A549 (cell line): Measurements from ENCODE around the gene PGGHG. TPM values are rescaled to one million over a fixed set of nuclear protein-coding genes. Genes with fewer than 3 reads are reported as not detected.
"Not testable (repeated sequence)": the region's sequence is repeated elsewhere in the genome, so short reads cannot be mapped to it uniquely, and the experiment has no call there.

Source experiments
- ATAC-seq, 2 experiments: fragments of 200-7000 bp in 1 of 2; fragments of >200 bp in 1 of 2; cut with Nextera tagmentation in 1 of 2; cut with Tn5 transposase in 1 of 2; 3 replicates each; pipeline versions ENCODE4 v1.8.0 to v1.9.1; 2018 to 2020; ENCODE audit warnings: mild to moderate bottlenecking in 1 of 2, moderate library complexity in 1 of 2
- CTCF ChIA-PET: fragments of 300-600 bp; sonication (Branson Sonifier 250); formaldehyde crosslinking; extraction: SDS; loops from one replicate; lab custom pipeline; 2021; ENCODE audit warnings: antibody characterized with exemption, inconsistent platforms; lab: Yijun Ruan, JAX
- POLR2A ChIA-PET: fragments of 350-600 bp; formaldehyde crosslinking; extraction: SDS; loops from one replicate; lab custom pipeline; 2021; ENCODE audit warnings: antibody characterized with exemption, inconsistent platforms; lab: Yijun Ruan, JAX
- DNase-seq, 2 experiments: peaks; one replicate each; pipeline versions ENCODE4 v3.0.0 to v3.0.0-alpha.2; 2011 to 2016; ENCODE audit warnings: low read depth in 1 of 2, low spot score in 1 of 2
- FAIRE-seq: peaks from 2 replicates; lab custom pipeline; 2011; peaks lifted over from hg19 to GRCh38; lab: Jason Lieb, UNC
- H3K27ac ChIP-seq, 2 experiments: fragments of >200 bp; sonication (Bioruptor Twin); formaldehyde crosslinking; 3 replicates each; pipeline ENCODE4 v1.5.1; 2016 to 2017
- H3K4me1 ChIP-seq: fragments of >200 bp; sonication (Bioruptor Twin); formaldehyde crosslinking; 3 replicates; pipeline ENCODE4 v1.6.1; 2016
- H3K4me2 ChIP-seq: fragments of >200 bp; sonication (Bioruptor Twin); formaldehyde crosslinking; 3 replicates; pipeline ENCODE4 v1.6.1; 2016
- H3K4me3 ChIP-seq: fragments of >200 bp; sonication (Bioruptor Twin); formaldehyde crosslinking; 3 replicates; pipeline ENCODE4 v1.5.1; 2016
- H3K9me3 ChIP-seq: fragments of >200 bp; sonication (Bioruptor Twin); formaldehyde crosslinking; 3 replicates; pipeline ENCODE4 v1.6.1; 2016
- ATOH8 ChIP-seq: fragments of 250-450 bp; sonication (Bioruptor Pico); IDR thresholded peaks from 2 replicates; pipeline ENCODE4 v1.5.0; 2020; ENCODE audit warnings: low read depth, mild to moderate bottlenecking, moderate library complexity
- ELK1 ChIP-seq: fragments of 150-350 bp; IDR thresholded peaks from 2 replicates; pipeline ENCODE4 v1.6.1; 2014; ENCODE audit warnings: low read depth, mild to moderate bottlenecking, low read length
- ESRRA ChIP-seq: fragments of 150-350 bp; IDR thresholded peaks from 2 replicates; pipeline ENCODE4 v1.6.1; 2014; ENCODE audit warnings: mild to moderate bottlenecking, low read length, borderline replicate concordance
- FOSB ChIP-seq: fragments of 250-450 bp; sonication (Bioruptor Pico); IDR thresholded peaks from 2 replicates; pipeline ENCODE4 v1.5.0; 2020; ENCODE audit warnings: mild to moderate bottlenecking, moderate library complexity
- GATA3 ChIP-seq: IDR thresholded peaks from 2 replicates; pipeline ENCODE4 v1.6.1; 2012; ENCODE audit warnings: borderline replicate concordance
- HEYL ChIP-seq: fragments of 250-450 bp; sonication (Bioruptor Pico); IDR thresholded peaks from 2 replicates; pipeline ENCODE4 v1.8.0; 2021; ENCODE audit warnings: mild to moderate bottlenecking, moderate library complexity
- HMGXB4 ChIP-seq: fragments of 250-450 bp; sonication (Bioruptor Pico); IDR thresholded peaks from 2 replicates; pipeline ENCODE4 v1.5.0; 2021; ENCODE audit warnings: mild to moderate bottlenecking, moderate library complexity, borderline replicate concordance
- KDM1A ChIP-seq: fragments of 200-600 bp; sonication (generic); IDR thresholded peaks from 2 replicates; pipeline ENCODE4 v1.6.1; 2016; ENCODE audit warnings: low read depth, mild to moderate bottlenecking
- RAD21 ChIP-seq, 2 experiments: fragments of >200 bp in 1 of 2; sonication (Bioruptor Twin) in 1 of 2; formaldehyde crosslinking in 1 of 2; IDR thresholded peaks in 1 of 2; conservative IDR thresholded peaks in 1 of 2; 2 replicates in 1 of 2; 3 replicates in 1 of 2; pipeline ENCODE4 v1.6.1; 2012 to 2018; ENCODE audit warnings: inconsistent platforms in 1 of 2
- RARB ChIP-seq: fragments of 250-450 bp; sonication (Bioruptor Pico); IDR thresholded peaks from 2 replicates; pipeline ENCODE4 v1.8.0; 2021; ENCODE audit warnings: mild to moderate bottlenecking, moderate library complexity
- TP53 ChIP-seq: fragments of 250-450 bp; sonication (Bioruptor Pico); IDR thresholded peaks from 2 replicates; pipeline ENCODE4 v1.5.0; 2021; ENCODE audit warnings: mild to moderate bottlenecking, moderate library complexity
- WGBS: methylation state at CpG from one replicate; pipeline ENCODE4 v1.1.6; 2017; ENCODE audit errors: missing lambda C conversion rate; 5-methylcytosine and 5-hydroxymethylcytosine counted together
- polyA plus RNA-seq, 4 experiments: library from polyadenylated mRNA; depleted of rRNA in 3 of 4; stranded (reverse); fragments of >200 nt; fragmentation: RNase III in 1 of 4; extraction: RNeasy Plus Mini Kit Qiagen cat#74134 plus additional on column Dnase treatment in 1 of 4; gene quantifications; 2 replicates in 3 of 4; 3 replicates in 1 of 4; pipeline ENCODE4 v1.2.3, GENCODE V29; 2011 to 2017
- TF ChIP-seq, protein P1 (sequence below): fragments of >200 bp; sonication (Bioruptor Twin); formaldehyde crosslinking; IDR thresholded peaks from 2 replicates; pipeline ENCODE4 v1.6.1; 2016

PGGHG gene
- polyA plus RNA-seq, 2 of the 4 experiments (the other 2 are of a cell fraction), result 7.2 to 19.5 TPM

DNA sequence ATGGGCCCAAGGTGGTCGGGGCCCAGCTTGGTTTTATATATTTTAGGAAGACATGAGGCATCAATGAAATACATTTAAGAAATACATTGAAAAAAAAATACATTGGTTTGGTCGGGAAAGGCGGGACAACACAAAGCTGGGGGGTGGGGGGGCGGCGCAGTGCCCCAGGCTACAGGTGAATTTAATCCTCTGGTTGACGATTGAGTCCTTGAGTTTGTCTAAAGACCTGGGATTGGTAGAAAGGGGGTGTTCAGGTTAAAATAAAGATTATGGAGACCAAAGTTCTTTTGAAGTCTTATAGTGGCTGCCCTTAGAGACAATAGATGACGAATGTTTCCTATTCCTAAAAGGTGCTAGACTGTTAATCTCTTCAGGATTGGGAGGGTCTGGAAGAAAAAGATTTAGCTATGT is 28.0 kb downstream of the PGGHG start (continued):
- TF ChIP-seq HMGXB4 (CRISPR knock-in tag) (no peak), KDM1A (no peak), TP53 (CRISPR knock-in tag) (no peak), RARB (CRISPR knock-in tag) (no peak), FOSB (CRISPR knock-in tag) (no peak), ESRRA (no peak), RAD21 (conservative IDR thresholded peaks at IDR 0.05 in 1 of 2, IDR thresholded peaks at IDR 0.05 in 1 of 2) (no peak), ATOH8 (CRISPR knock-in tag) (no peak), ELK1 (no peak), GATA3 (no peak), HEYL (CRISPR knock-in tag) (no peak)
- TF ChIP-seq, protein P1, sequence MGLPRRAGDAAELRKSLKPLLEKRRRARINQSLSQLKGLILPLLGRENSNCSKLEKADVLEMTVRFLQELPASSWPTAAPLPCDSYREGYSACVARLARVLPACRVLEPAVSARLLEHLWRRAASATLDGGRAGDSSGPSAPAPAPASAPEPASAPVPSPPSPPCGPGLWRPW, result no peak

DNA sequence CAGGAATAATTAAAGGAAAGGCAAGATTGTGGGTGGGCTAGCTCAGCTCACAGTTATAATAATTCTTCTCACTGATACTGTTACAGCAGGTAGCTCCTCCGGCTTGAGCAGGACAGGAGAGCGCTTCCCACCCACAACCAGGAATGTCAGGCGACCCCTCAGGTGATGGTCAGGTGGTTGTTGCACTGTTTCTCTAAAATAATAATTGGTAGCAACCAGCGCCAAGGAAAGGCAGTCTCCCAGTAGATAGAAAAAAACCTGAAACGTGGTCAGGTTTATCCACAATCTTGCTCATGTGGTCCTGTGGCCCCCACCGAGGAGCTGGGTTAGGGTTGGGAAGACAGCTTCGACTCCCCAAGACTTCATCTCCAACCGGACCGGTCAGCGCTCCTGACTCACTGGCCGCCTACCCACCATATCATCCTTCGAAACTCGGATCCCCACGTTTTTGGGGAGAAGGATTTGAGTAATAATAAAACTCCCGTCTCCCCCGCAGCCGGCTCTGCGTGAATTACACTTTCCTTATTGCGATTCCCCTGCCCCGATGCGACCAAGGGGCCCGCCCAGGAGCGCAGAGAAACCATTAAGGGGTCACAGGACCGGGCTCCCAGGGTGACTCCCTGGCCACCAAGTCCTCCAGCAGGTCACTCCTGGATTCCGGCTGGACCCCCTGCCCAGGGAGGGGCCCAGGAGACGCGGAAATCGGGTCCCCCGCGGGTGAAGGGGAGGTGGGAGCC is 28.9 kb downstream of the PGGHG start:
- peak; percentile 5 to 6; a peak in 4 of 6 replicates for ATAC-seq
- H3K9me3 ChIP-seq, FAIRE-seq, POLR2A ChIA-PET, H3K4me1 ChIP-seq, DNase-seq: not testable (repeated sequence)
- H3K27ac ChIP-seq, result peak overlapping the region in 1 of 2 experiments; percentile 73; a peak in 1 of 6 replicates
- WGBS, result 42% methylated on average over 18 of the region's 30 CpGs
- CTCF ChIA-PET, result interaction anchor here (1.2 to 3.3 kb wide), 7 partner anchors 12 to 131 kb away, joined by 3 to 38 read pairs (median 7); partner anchors contain the start of gene IFITM2
- H3K4me3 ChIP-seq, result 0 out of 3 replicates have a peak overlapping the region, but pooled peaks have one; percentile 32
- H3K4me2 ChIP-seq, result peak overlapping the region; percentile 50; the same call in 1 of the 3 replicates

DNA sequence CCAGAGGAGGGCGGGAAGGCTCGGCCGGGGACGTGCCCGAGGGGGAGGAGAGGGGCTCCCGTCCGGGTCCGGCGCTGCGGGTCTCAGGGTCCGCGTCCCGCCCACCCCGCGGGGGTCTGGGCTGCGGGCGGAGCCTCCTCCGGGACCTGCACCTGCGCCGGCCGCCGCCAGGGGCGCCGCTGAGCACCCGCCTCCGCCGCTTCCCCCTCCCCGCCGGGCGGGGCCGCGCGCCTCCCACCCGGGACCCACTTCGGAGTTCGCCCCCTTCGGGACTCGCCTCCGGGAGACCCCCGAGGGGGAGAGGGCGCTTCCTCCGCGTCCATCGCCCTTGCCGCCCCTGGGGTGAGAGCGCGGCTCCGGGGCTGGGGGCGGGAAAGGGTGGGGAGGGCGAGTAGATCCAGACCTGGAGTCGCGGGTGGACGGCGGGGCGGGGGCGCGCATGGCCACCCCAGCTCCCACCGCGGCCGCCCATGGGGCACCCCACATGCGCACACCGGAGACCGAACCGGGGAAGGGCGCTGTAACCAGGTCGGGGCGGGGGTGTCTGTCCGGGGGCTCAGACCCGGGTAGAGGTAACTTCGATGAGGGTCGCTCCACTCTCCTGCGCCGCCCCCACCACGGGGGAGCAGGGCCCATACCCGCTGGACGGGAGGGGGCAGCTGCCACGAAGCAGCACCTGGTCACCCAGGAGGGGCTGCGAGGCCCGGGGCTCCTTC is 29.6 kb downstream of the PGGHG start:
- DNase-seq, H3K9me3 ChIP-seq, POLR2A ChIA-PET, H3K4me1 ChIP-seq, FAIRE-seq: not testable (repeated sequence)
- CTCF ChIA-PET, result interaction anchor here (1.2 to 3.3 kb wide), 5 partner anchors 12 to 130 kb away, joined by 3 to 38 read pairs (median 7); partner anchors contain the start of gene IFITM2
- H3K27ac ChIP-seq, result peak overlapping the region; percentile 65 to 85
- H3K4me2 ChIP-seq, result peak overlapping the region; percentile 61
- 0% methylated on average over 1 of the region's 79 CpGs for WGBS
- peak; percentile 67 to 82 for ATAC-seq
- H3K4me3 ChIP-seq, result peak overlapping the region; percentile 43

GRCh38 chr11:319121-319887 is 30.4 kb downstream of the PGGHG start:
- FAIRE-seq, H3K9me3 ChIP-seq, POLR2A ChIA-PET, H3K4me1 ChIP-seq, DNase-seq: not testable (repeated sequence)
- Histone ChIP-seq H3K27ac (peak overlapping the region; percentile 65 to 85), H3K4me2 (peak overlapping the region; percentile 61), H3K4me3 (peak overlapping the region; percentile 43)
- ATAC-seq, result peak; percentile 63 to 75
- CTCF ChIA-PET, result interaction anchor here (1.0 kb wide), 1 partner anchor 95 kb away, joined by 3 read pairs; no protein-coding TSS in a partner anchor
- WGBS, result 62% methylated on average over 16 of the region's 29 CpGs

GRCh38 chr11:319888-320273 is 31.0 kb downstream of the PGGHG start:
- H3K4me2 ChIP-seq, result peak overlapping the region; percentile 61; the same call in 2 of the 3 replicates
- DNase-seq, FAIRE-seq, POLR2A ChIA-PET, H3K4me3 ChIP-seq, H3K4me1 ChIP-seq, ATAC-seq, H3K27ac ChIP-seq, H3K9me3 ChIP-seq: not testable (repeated sequence)
- CTCF ChIA-PET, result interaction anchor here (1.0 kb wide), 1 partner anchor 95 kb away, joined by 3 read pairs; no protein-coding TSS in a partner anchor
- WGBS, result 93% methylated on average over 5 of the region's 10 CpGs
